22Rv1 (cell line): Measurements from ENCODE around the gene ZG16B.

Experiments
- H3K27ac ChIP-seq: fragments of 450-650 bp; 2 replicates; pipeline ENCODE4 v1.5.1; 2017
- CTCF ChIP-seq: fragments of 450-650 bp; IDR thresholded peaks from 2 replicates; pipeline ENCODE4 v1.5.1; 2017; ENCODE audit warnings: mild to moderate bottlenecking
- ZFX ChIP-seq: fragments of 450-650 bp; IDR thresholded peaks from 2 replicates; pipeline ENCODE4 v1.6.1; 2017; ENCODE audit warnings: antibody characterized with exemption, borderline replicate concordance

Gene ZG16B

DNA sequence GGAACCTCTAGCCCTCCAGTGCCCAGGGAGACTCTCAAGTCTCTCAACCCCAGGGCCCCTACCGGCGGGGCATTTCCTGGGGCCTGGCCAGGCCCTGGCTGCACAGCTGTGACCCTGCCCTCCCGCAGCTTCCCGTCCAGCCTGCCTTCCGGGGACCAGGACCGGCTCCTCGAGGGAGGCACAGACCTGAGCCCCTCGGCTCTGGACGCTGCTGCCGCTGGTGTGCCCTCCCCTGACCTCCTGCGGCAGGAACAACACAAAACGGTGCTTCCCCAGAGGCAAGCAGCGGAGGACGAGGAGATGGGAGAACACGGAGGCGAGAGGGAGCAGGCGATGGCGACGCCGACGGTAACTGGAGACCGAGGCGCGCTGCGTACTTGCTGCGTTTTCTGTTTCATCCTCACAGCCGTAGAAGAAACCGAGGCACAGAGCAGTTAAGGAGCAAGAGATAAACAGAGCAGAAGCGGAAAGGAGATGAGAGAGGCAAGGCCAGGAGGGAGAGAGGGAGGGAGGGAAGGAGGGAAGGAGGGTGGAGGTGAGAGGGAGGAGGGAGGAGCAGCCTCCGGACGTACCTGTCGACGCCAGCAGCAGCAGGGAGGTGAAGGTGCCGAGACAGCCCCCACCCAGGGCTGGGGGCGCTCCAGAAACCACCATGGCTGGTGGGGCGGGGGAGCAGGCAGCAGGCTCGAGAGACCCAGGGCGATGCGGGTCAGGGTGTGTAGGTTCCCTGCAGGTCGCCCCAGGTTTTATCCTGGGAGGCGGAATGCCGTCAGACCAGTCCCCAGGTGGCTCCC is 27.5 kb downstream of the ZG16B start, which contains the start of gene PRSS22:
PRSS22 (minus strand) TSS at position 720 of the 794 bp plus-strand sequence; CDS start at position 654, 66 bp downstream.
- peak within 1 kb of the TSS; percentile 74 for H3K27ac ChIP-seq

GRCh38 chr16:2858245-2859025 is 28.3 kb downstream of the ZG16B start:
- peak overlapping the region; percentile 74 for H3K27ac ChIP-seq
- TF ChIP-seq ZFX (no peak), CTCF (peak; percentile 42)

More for the DNA sequence above, 27.5 kb downstream of the ZG16B start, which contains the start of gene PRSS22:
- TF ChIP-seq ZFX (no peak), CTCF (no peak)

DNA sequence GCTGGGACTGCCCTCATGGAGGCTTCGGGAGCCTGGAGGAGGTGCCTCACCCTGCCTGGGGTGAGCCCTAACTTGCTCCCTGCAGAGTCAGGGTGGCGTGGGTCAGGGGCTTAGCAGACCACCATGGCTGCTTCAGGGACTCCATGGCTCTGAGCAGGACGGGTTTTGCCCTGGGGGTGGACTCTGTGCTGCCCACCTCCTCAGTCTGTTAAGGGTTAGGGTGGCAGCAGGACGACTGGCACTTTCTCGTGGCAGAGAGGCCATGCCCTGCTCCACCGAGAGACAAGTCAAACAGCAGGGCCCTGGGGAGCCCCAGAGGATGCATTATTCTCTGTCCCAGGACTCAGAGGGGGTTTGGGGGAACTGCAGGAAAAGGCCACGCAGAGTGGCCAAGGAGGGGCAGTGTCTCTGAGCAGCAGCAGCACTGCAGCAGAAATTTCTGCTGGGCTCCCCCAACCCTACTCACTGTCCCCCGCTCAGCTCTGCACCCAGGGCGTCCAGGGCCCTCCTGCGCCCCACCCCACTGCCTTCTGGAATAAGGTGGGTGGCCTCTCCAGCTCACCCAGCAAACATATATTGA is 29.7 kb downstream of the ZG16B start:
- TF ChIP-seq CTCF (no peak), ZFX (no peak)
- H3K27ac ChIP-seq: no peak overlapping the region

DNA sequence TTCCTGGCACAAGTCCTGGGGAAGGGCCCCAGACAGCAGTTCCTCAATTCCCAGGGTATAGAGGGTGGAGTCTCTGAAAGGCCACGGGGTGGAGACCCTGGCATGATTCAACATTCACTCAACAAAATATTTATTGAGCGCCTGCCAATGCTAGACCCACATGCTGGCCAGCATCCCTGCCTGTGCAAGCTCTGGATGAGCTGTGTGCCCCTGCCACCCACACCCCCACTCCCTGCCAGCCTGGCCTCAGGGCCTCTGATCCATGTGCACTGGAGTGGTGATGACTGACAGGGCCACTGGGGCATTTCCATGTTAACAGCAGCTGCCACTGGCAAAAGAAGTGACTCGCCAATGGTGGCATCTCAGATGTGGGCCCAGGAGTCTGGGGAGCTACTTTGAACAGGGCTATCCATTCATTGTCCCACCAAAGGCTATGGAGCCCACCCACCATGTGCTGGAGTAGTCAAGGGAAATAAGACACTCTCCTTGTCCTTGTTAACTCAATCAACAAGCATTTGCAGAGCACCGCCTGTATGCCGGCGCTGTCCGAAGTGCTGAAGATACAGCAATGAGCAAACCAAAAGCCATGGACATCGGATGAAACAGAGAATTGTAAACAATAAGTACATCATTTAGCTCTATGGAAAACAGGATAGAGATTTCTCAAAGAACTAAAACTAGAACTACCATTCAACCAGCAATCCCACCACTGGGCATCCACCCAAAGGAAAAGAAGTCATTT is 30.9 kb downstream of the ZG16B start:
- H3K27ac ChIP-seq: peak overlapping the region; percentile 25
- TF ChIP-seq ZFX: no peak
- TF ChIP-seq CTCF: no peak

- no peak overlapping the region for H3K27ac ChIP-seq
- no peak for TF ChIP-seq CTCF
- no peak for TF ChIP-seq ZFX
These were observed 35.5 kb downstream of the ZG16B start for GRCh38 chr16:2865651-2866050.

DNA sequence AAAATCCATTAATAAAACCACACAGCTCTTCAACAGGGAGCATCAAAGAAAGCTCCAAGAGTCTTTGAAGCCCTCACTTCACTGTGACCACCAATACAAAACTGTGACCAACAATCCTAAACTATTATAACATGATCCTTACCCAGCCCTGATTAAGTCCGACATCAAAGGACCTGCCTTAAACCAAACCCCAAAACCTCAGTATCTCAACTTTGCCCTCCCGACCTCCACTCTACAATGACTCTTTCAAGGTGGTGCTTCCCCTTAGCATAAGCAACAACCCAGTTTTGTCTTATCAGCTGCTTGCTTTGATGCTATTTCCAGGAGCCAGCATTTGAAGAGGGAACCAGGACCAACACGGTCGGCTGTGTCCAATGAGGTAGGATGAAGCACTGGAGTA is 36.3 kb downstream of the ZG16B start:
- TF ChIP-seq ZFX (no peak), CTCF (no peak)
- H3K27ac ChIP-seq: no peak overlapping the region
